ENCODE measurements around the gene ACTL7B. TPM values are rescaled to one million over a fixed set of nuclear protein-coding genes. Genes with fewer than 3 reads are reported as not detected.

Gene ACTL7B
- total RNA-seq (2022; extraction: Qiagen RNA extraction; ENCODE audit: low read depth), result 0.03 TPM in 1 of 5 replicates, not detected in the others

DNA sequence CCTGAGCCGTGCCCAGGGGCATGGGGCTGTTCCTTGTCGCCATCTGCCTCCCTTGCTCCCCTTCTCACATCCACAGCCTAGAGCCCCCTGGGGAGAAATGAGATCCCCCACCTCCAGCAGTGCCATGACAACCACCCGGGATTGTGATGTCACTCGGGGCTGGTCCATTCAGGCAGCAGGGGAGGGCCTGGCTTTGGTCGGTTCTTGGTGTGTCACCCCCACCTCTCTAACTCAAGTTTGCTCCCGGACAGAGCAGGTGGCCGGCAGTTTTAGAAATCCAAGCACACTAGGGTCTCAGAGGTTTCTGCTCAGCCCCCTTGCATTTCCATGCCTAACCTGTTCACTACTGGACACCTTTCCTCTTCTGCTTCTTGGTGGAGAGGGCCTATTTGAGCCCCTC lies at the start of gene ACTL7B:
ACTL7B (minus strand) TSS at position 99 of the 400 bp plus-strand sequence; CDS start at position 43, 56 bp downstream.

GRCh38 chr9:108861997-108862396 lies 6.2 kb upstream of the ACTL7B start, which contains the start of gene ACTL7A:
ACTL7A (plus strand) TSS chr9:108862266; CDS start chr9:108862323, 57 bp downstream.

Other genes with a start within 250 kb of the ACTL7B start
- gene ACTL7A, start 6.3 kb upstream of the ACTL7B start, total RNA-seq (2022; extraction: Qiagen RNA extraction; ENCODE audit: low read depth), result not detected in 5 replicates
- 16.6 to 23.3 TPM (median 21.5 TPM) in 5 replicates for gene ELP1, start 78.1 kb upstream of the ACTL7B start, total RNA-seq (2022; extraction: Qiagen RNA extraction; ENCODE audit: low read depth)
- 20.7 to 22.7 TPM (median 22.0 TPM) in 5 replicates for gene ABITRAM, start 78.4 kb upstream of the ACTL7B start, total RNA-seq (2022; extraction: Qiagen RNA extraction; ENCODE audit: low read depth)
- gene CTNNAL1, start 157.5 kb upstream of the ACTL7B start, total RNA-seq (2022; extraction: Qiagen RNA extraction; ENCODE audit: low read depth), result 54.0 to 63.2 TPM (median 56.0 TPM) in 5 replicates